Caco-2 (cell line): ENCODE measurements around the gene DSCAML1. TPM values are rescaled to one million over a fixed set of nuclear protein-coding genes. Genes with fewer than 3 reads are reported as not detected.

Source experiments
- BruUV-seq: library from RNA; stranded (reverse); fragments of 400-500 nt; replicated peaks from 2 replicates; lab custom pipeline; 2021; lab: Mats Ljungman, UMichigan
- CTCF ChIA-PET: fragments of 300-600 bp; sonication (Branson Sonifier 250); formaldehyde crosslinking; loops from one replicate; lab custom pipeline; 2022; ENCODE audit warnings: antibody characterized with exemption; lab: Charles Lee
- POLR2A ChIA-PET: fragments of 300-600 bp; sonication (Branson Sonifier 250); formaldehyde crosslinking; loops from one replicate; lab custom pipeline; 2022; ENCODE audit warnings: antibody characterized with exemption; lab: Charles Lee
- DNase-seq, 2 experiments: peaks; one replicate each; pipeline versions ENCODE4 v3.0.0 to v3.0.0-alpha.2; 2020 to 2022
- H3K27me3 ChIP-seq: replicated peaks from 2 replicates; pipeline ENCODE4 v1.6.0; 2011; ENCODE audit warnings: low read length; ENCODE audit not compliant: control insufficient read depth, insufficient read depth
- H3K36me3 ChIP-seq: 2 replicates; pipeline ENCODE4 v1.5.1; 2011; ENCODE audit warnings: low read length; ENCODE audit not compliant: control insufficient read depth, insufficient read depth
- H3K4me1 ChIP-seq: fragments of 250-450 bp; sonication (Bioruptor Pico); 2 replicates; pipeline ENCODE4 v1.5.1; 2020; ENCODE audit warnings: mild to moderate bottlenecking
- H3K4me3 ChIP-seq: 2 replicates; pipeline ENCODE4 v1.5.1; 2011; ENCODE audit warnings: low read depth, mild to moderate bottlenecking, control low read depth, low read length
- H3K9me3 ChIP-seq: fragments of 250-450 bp; sonication (Bioruptor Pico); 2 replicates; pipeline ENCODE4 v1.5.1; 2020; ENCODE audit warnings: mild to moderate bottlenecking, moderate library complexity
- H3K27ac Mint-ChIP-seq: one replicate; pipeline ENCODE4 v1.8.0; 2022; ENCODE audit warnings: mixed read lengths; ENCODE audit not compliant: unreplicated experiment
- H3K27me3 Mint-ChIP-seq: one replicate; pipeline ENCODE4 v1.8.0; 2022; ENCODE audit warnings: mixed read lengths; ENCODE audit not compliant: insufficient read depth, unreplicated experiment
- H3K36me3 Mint-ChIP-seq: one replicate; pipeline ENCODE4 v1.8.0; 2022; ENCODE audit warnings: mild to moderate bottlenecking, mixed read lengths; ENCODE audit not compliant: insufficient read depth, unreplicated experiment
- H3K4me1 Mint-ChIP-seq: one replicate; pipeline ENCODE4 v1.8.0; 2022; ENCODE audit warnings: low read depth, mixed read lengths; ENCODE audit not compliant: unreplicated experiment
- H3K4me3 Mint-ChIP-seq: one replicate; pipeline ENCODE4 v1.8.0; 2022; ENCODE audit warnings: mild to moderate bottlenecking, moderate library complexity, mixed read lengths; ENCODE audit not compliant: unreplicated experiment
- H3K9me3 Mint-ChIP-seq: one replicate; pipeline ENCODE4 v1.8.0; 2022; ENCODE audit warnings: mixed read lengths; ENCODE audit not compliant: unreplicated experiment
- intact Hi-C: fragments of 100-400 bp; cut with micrococcal nuclease; formaldehyde crosslinking; loops from one replicate; pipeline ENCODE4 v1.10.0; 2022; ENCODE audit not compliant: unreplicated experiment
- total RNA-seq: library from RNA; stranded (reverse); gene quantifications from 2 replicates; pipeline ENCODE4 v1.2.3, GENCODE V29; 2022
- TF ChIP-seq, protein P1 (sequence below), 2 experiments: fragments of 200-600 bp in 1 of 2; IDR thresholded peaks; 1 replicate in 1 of 2; 2 replicates in 1 of 2; pipeline versions ENCODE4 v1.5.1 to v1.8.0; 2011 to 2022; ENCODE audit warnings: antibody characterized with exemption in 1 of 2, control low read depth in 1 of 2, inconsistent platforms in 1 of 2, low read depth in 1 of 2, low read length in 1 of 2, mild to moderate bottlenecking in 1 of 2, moderate library complexity in 1 of 2; ENCODE audit not compliant: insufficient read depth in 1 of 2, severe bottlenecking in 1 of 2, unreplicated experiment in 1 of 2

Gene DSCAML1
- total RNA-seq, 1 experiment from 2014 or later: not detected

DNA sequence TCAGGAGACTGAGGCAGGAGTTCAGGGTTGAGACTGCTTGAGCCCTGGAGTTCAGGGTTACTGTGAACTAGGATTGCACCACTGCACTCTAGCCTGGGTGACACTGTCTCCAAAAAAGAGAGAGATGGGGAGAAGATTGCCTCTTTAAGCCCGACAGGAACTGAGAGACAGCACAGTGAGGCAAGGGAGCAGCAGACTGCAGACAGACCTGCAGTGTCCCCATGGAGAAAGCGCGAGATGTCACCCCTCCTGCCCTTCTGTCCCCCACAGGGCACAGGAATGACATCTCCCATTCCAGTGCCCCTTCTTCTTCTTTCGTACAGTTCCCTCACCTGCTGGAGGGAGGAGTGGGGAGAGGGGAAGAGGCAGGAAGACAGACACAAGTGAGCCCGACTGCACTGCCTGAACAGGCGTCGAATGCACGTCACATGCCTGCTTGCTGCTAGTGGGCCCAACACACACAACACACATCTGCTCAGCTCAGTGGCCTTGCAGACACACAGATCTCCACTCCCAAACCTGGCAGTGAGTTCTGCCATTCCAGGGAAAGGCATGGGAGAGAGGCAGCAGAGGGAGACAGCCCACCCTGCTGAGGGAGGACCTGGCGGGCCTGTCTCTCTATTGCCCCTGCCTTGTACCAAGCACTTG is 167.0 kb downstream of the DSCAML1 start:
- H3K4me1 ChIP-seq: no peaks in the 10 kb centered on the region
- no peak overlapping the region for H3K4me3 ChIP-seq
- H3K9me3 ChIP-seq: no peaks in the 10 kb centered on the region
- H3K36me3 Mint-ChIP-seq: no peaks in the 10 kb centered on the region
- POLR2A ChIA-PET: no interaction called here
- no peaks in the 10 kb centered on the region for H3K4me1 Mint-ChIP-seq
- no peak overlapping the region for H3K27ac Mint-ChIP-seq
- no peaks in the 10 kb centered on the region for H3K9me3 Mint-ChIP-seq
- H3K36me3 ChIP-seq: no peaks in the 10 kb centered on the region
- no TSS peak for BruUV-seq
- TF ChIP-seq, protein P1, sequence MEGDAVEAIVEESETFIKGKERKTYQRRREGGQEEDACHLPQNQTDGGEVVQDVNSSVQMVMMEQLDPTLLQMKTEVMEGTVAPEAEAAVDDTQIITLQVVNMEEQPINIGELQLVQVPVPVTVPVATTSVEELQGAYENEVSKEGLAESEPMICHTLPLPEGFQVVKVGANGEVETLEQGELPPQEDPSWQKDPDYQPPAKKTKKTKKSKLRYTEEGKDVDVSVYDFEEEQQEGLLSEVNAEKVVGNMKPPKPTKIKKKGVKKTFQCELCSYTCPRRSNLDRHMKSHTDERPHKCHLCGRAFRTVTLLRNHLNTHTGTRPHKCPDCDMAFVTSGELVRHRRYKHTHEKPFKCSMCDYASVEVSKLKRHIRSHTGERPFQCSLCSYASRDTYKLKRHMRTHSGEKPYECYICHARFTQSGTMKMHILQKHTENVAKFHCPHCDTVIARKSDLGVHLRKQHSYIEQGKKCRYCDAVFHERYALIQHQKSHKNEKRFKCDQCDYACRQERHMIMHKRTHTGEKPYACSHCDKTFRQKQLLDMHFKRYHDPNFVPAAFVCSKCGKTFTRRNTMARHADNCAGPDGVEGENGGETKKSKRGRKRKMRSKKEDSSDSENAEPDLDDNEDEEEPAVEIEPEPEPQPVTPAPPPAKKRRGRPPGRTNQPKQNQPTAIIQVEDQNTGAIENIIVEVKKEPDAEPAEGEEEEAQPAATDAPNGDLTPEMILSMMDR (IDR thresholded peaks at IDR 0.05; ENCODE audit: insufficient read depth in 1 of 2, low read depth in 1 of 2, low read length in 1 of 2, severe bottlenecking in 1 of 2, unreplicated experiment in 1 of 2): no peak
- H3K27me3 ChIP-seq: peaks cover 1% of the 10 kb centered on the region; the same call in 1 of the 2 replicates
- H3K4me3 Mint-ChIP-seq: no peak overlapping the region
- intact Hi-C loops: no loop called here
- peaks cover 14% of the 10 kb centered on the region for H3K27me3 Mint-ChIP-seq
- CTCF ChIA-PET: interaction anchor here (2.1 kb wide), 1 partner anchor 204 kb away, joined by 17 read pairs; no protein-coding TSS in a partner anchor
- no peak for DNase-seq

DNA sequence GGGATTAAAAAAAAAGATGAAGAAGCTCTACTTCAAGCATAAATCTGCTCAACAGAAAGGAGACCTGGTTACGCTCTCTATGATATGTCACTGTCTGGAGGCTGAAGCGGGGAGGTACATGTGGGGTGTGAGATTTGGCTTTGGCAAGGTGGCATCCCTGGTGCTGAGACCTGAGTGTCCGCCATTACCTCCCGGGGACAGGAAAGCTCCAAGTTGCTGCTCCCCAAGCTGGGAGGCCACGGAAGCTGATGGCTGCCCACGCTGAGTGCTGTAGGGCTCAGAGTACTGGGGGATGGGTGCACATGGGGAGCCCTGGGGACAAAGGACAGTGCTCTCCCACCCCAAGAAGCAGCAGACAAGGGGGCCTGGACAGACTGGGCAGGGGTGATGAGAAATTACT is 167.9 kb downstream of the DSCAML1 start:
- POLR2A ChIA-PET: no interaction called here
- CTCF ChIA-PET: no interaction called here
- BruUV-seq: no TSS peak

DNA sequence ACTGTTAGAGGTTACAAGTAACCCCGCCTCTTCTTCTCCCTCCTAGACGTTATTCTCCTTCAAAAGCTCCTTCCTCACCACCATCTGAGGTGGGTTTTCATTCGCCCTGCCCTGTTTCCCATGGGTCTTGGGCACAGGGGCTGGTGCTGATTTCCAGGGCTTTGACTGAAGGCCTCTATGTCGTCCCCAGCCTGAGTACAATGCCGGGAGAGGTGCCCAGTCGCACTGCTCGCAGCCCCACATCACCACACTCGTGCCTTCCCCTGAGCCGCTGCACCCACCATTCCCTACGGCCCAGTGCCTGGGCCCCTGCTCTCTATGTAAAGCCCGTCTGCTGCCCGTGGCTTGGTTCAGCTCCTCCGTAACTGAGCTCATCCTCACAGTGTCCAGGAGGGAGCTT is 169.8 kb downstream of the DSCAML1 start:
- TF ChIP-seq, protein P1 (IDR thresholded peaks at IDR 0.05; ENCODE audit: insufficient read depth in 1 of 2, low read depth in 1 of 2, low read length in 1 of 2, severe bottlenecking in 1 of 2, unreplicated experiment in 1 of 2): no peak
- ChIA-PET CTCF (no interaction called here), POLR2A (no interaction called here)
- peaks cover 8% of the 10 kb centered on the region for H3K4me1 Mint-ChIP-seq
- Histone ChIP-seq H3K4me3 (no peak overlapping the region), H3K9me3 (no peaks in the 10 kb centered on the region), H3K36me3 (no peaks in the 10 kb centered on the region), H3K27me3 (peaks cover 1% of the 10 kb centered on the region; the same call in 1 of the 2 replicates), H3K4me1 (no peaks in the 10 kb centered on the region)
- no peak overlapping the region for H3K4me3 Mint-ChIP-seq
- no peaks in the 10 kb centered on the region for H3K9me3 Mint-ChIP-seq
- no peak overlapping the region for H3K27ac Mint-ChIP-seq
- no TSS peak for BruUV-seq
- intact Hi-C loops: no loop called here
- DNase-seq: no peak
- peaks cover 14% of the 10 kb centered on the region for H3K27me3 Mint-ChIP-seq
- H3K36me3 Mint-ChIP-seq: no peaks in the 10 kb centered on the region

More for the DNA sequence above, 167.9 kb downstream of the DSCAML1 start:
- intact Hi-C loops: no loop called here
- peaks cover 8% of the 10 kb centered on the region for H3K4me1 Mint-ChIP-seq
- H3K27me3 ChIP-seq: peaks cover 1% of the 10 kb centered on the region; the same call in 1 of the 2 replicates
- H3K9me3 ChIP-seq: no peaks in the 10 kb centered on the region
- H3K36me3 Mint-ChIP-seq: no peaks in the 10 kb centered on the region
- no peaks in the 10 kb centered on the region for H3K4me1 ChIP-seq
- TF ChIP-seq, protein P1 (IDR thresholded peaks at IDR 0.05; ENCODE audit: insufficient read depth in 1 of 2, low read depth in 1 of 2, low read length in 1 of 2, severe bottlenecking in 1 of 2, unreplicated experiment in 1 of 2): no peak
- no peaks in the 10 kb centered on the region for H3K9me3 Mint-ChIP-seq
- H3K36me3 ChIP-seq: no peaks in the 10 kb centered on the region
- H3K4me3 ChIP-seq: no peak overlapping the region
- no peak overlapping the region for H3K4me3 Mint-ChIP-seq
- no peak overlapping the region for H3K27ac Mint-ChIP-seq
- H3K27me3 Mint-ChIP-seq: peaks cover 14% of the 10 kb centered on the region
- no peak for DNase-seq
